ENCODE measurements around the gene CCDC192. TPM values are rescaled to one million over a fixed set of nuclear protein-coding genes. Genes with fewer than 3 reads are reported as not detected.

Gene CCDC192
- total RNA-seq, 1 donor from 2014 or later, result not detected

GRCh38 chr5:127962491-127962890 is 259.3 kb downstream of the CCDC192 start:
- H3K9me3 ChIP-seq (ENCODE audit: insufficient read depth, low read depth, low read length), result no peaks in the 10 kb centered on the region
- Mint-ChIP-seq H3K4me3 (ENCODE audit: unreplicated experiment) (no peak overlapping the region), H3K27ac (ENCODE audit: unreplicated experiment) (no peak overlapping the region), H3K4me1 (ENCODE audit: low read depth, unreplicated experiment) (peaks cover 12% of the 10 kb centered on the region), H3K36me3 (ENCODE audit: low read depth, unreplicated experiment) (peaks cover 5% of the 10 kb centered on the region), H3K27me3 (ENCODE audit: low read depth, unreplicated experiment) (no peaks in the 10 kb centered on the region), H3K9me3 (ENCODE audit: unreplicated experiment) (no peaks in the 10 kb centered on the region)
- no peaks in the 10 kb centered on the region for H4K20me1 ChIP-seq (ENCODE audit: insufficient read depth, low read length)
- no peak overlapping the region for H3K9ac ChIP-seq (ENCODE audit: low read length)
- TF ChIP-seq CTCF (IDR thresholded peaks at IDR 0.05; ENCODE audit: insufficient read depth, low read depth, low read length), result no peak
- TF ChIP-seq EZH2 (IDR thresholded peaks at IDR 0.05; ENCODE audit: insufficient read depth, low read length), result no peak
- DNase-seq (ENCODE audit: low read depth), result no peak
- H3K27ac ChIP-seq (ENCODE audit: low read depth, low read length), result no peak overlapping the region
- H3K4me2 ChIP-seq (ENCODE audit: low read length), result no peak overlapping the region
- H3K27me3 ChIP-seq (ENCODE audit: insufficient read depth, low read length), result no peaks in the 10 kb centered on the region
- no peak overlapping the region for H3K4me3 ChIP-seq (ENCODE audit: insufficient read depth, low read depth, low read length)
- no peak for FAIRE-seq
- no peaks in the 10 kb centered on the region for H3K36me3 ChIP-seq (ENCODE audit: insufficient read depth, low read length)
- peaks cover 14% of the 10 kb centered on the region for H3K4me1 ChIP-seq (ENCODE audit: insufficient read depth, low read length)
- H3K79me2 ChIP-seq (ENCODE audit: insufficient read depth, low read length), result no peaks in the 10 kb centered on the region
- no peak overlapping the region for H2AFZ ChIP-seq (ENCODE audit: low read depth, low read length)

- TF ChIP-seq CTCF (IDR thresholded peaks at IDR 0.05; ENCODE audit: insufficient read depth, low read depth, low read length) (no peak), EZH2 (IDR thresholded peaks at IDR 0.05; ENCODE audit: insufficient read depth, low read length) (no peak)
- Histone ChIP-seq H3K9me3 (ENCODE audit: insufficient read depth, low read depth, low read length) (no peaks in the 10 kb centered on the region), H3K4me1 (ENCODE audit: insufficient read depth, low read length) (peaks cover 14% of the 10 kb centered on the region), H2AFZ (ENCODE audit: low read depth, low read length) (no peak overlapping the region), H3K9ac (ENCODE audit: low read length) (no peak overlapping the region), H4K20me1 (ENCODE audit: insufficient read depth, low read length) (no peaks in the 10 kb centered on the region), H3K4me3 (ENCODE audit: insufficient read depth, low read depth, low read length) (no peak overlapping the region), H3K4me2 (ENCODE audit: low read length) (no peak overlapping the region), H3K36me3 (ENCODE audit: insufficient read depth, low read length) (no peaks in the 10 kb centered on the region), H3K27me3 (ENCODE audit: insufficient read depth, low read length) (no peaks in the 10 kb centered on the region), H3K27ac (ENCODE audit: low read depth, low read length) (no peak overlapping the region), H3K79me2 (ENCODE audit: insufficient read depth, low read length) (no peaks in the 10 kb centered on the region)
- no peak for FAIRE-seq
- no peak overlapping the region for H3K4me3 Mint-ChIP-seq (ENCODE audit: unreplicated experiment)
- H3K27me3 Mint-ChIP-seq (ENCODE audit: low read depth, unreplicated experiment), result no peaks in the 10 kb centered on the region
- H3K4me1 Mint-ChIP-seq (ENCODE audit: low read depth, unreplicated experiment), result peaks cover 12% of the 10 kb centered on the region
- peaks cover 5% of the 10 kb centered on the region for H3K36me3 Mint-ChIP-seq (ENCODE audit: low read depth, unreplicated experiment)
- no peak for DNase-seq (ENCODE audit: low read depth)
- no peaks in the 10 kb centered on the region for H3K9me3 Mint-ChIP-seq (ENCODE audit: unreplicated experiment)
- H3K27ac Mint-ChIP-seq (ENCODE audit: unreplicated experiment), result no peak overlapping the region
Observed at GRCh38 chr5:127963233-127963632, 260.0 kb downstream of the CCDC192 start.

- H3K27me3 ChIP-seq (ENCODE audit: insufficient read depth, low read length), result no peaks in the 10 kb centered on the region
- TF ChIP-seq EZH2 (IDR thresholded peaks at IDR 0.05; ENCODE audit: insufficient read depth, low read length) (no peak), CTCF (IDR thresholded peaks at IDR 0.05; ENCODE audit: insufficient read depth, low read depth, low read length) (no peak)
- Mint-ChIP-seq H3K4me1 (ENCODE audit: low read depth, unreplicated experiment) (peaks cover 7% of the 10 kb centered on the region), H3K27ac (ENCODE audit: unreplicated experiment) (no peak overlapping the region), H3K27me3 (ENCODE audit: low read depth, unreplicated experiment) (no peaks in the 10 kb centered on the region), H3K36me3 (ENCODE audit: low read depth, unreplicated experiment) (peaks cover 5% of the 10 kb centered on the region), H3K4me3 (ENCODE audit: unreplicated experiment) (no peak overlapping the region), H3K9me3 (ENCODE audit: unreplicated experiment) (no peaks in the 10 kb centered on the region)
- no peak overlapping the region for H3K9ac ChIP-seq (ENCODE audit: low read length)
- H3K4me1 ChIP-seq (ENCODE audit: insufficient read depth, low read length), result peaks cover 10% of the 10 kb centered on the region
- no peak overlapping the region for H3K27ac ChIP-seq (ENCODE audit: low read depth, low read length)
- no peak overlapping the region for H3K4me2 ChIP-seq (ENCODE audit: low read length)
- no peaks in the 10 kb centered on the region for H4K20me1 ChIP-seq (ENCODE audit: insufficient read depth, low read length)
- H3K9me3 ChIP-seq (ENCODE audit: insufficient read depth, low read depth, low read length), result no peaks in the 10 kb centered on the region
- H3K79me2 ChIP-seq (ENCODE audit: insufficient read depth, low read length), result no peaks in the 10 kb centered on the region
- FAIRE-seq (no peak), DNase-seq (ENCODE audit: low read depth) (no peak)
- H2AFZ ChIP-seq (ENCODE audit: low read depth, low read length), result no peak overlapping the region
- H3K4me3 ChIP-seq (ENCODE audit: insufficient read depth, low read depth, low read length), result no peak overlapping the region
- H3K36me3 ChIP-seq (ENCODE audit: insufficient read depth, low read length), result no peaks in the 10 kb centered on the region
Observed at GRCh38 chr5:127963931-127964330, 260.7 kb downstream of the CCDC192 start.

Data from astrocyte (in vitro differentiated cells and primary cell).